Pons (tissue), 1 donor: ENCODE data around the gene MUS81.

Source experiments
- DNase-seq: peaks from one replicate; pipeline ENCODE4 v3.0.0-alpha.2; 2016; ENCODE audit warnings: low spot score

MUS81 gene

GRCh38 chr11:65892661-65893317 is 32.6 kb downstream of the MUS81 start:
- no peak for DNase-seq

- DNase-seq: no peak
Measured at GRCh38 chr11:65894034-65894591, 33.9 kb downstream of the MUS81 start.

DNA sequence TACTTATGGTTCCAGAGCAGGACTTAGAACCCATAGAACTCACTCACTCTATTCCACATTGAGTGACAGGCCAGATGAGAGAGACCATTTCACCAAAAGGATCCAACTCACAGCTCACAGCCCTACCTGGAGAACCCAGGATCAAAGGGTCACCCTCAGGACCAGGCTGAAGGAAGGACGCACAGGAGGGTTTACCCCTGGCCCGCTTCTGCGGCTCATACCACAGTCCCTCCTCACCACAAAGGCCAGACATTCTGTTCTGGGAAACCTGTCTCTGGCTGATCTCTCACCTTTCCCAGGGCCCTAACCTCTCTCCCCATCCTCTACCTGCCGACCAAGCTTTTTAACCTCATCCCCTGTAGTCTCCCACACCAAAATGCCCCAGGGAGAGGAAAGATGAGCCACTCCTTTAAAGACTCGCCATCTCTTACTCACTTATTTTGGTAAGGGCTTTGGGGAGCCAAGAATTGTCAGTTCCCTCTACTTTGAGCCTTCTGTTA is 35.3 kb downstream of the MUS81 start:
- no peak for DNase-seq

GRCh38 chr11:65896034-65896999 is 36.1 kb downstream of the MUS81 start:
- DNase-seq: no peak

GRCh38 chr11:65897020-65897471 is 36.8 kb downstream of the MUS81 start:
- no peak for DNase-seq

DNA sequence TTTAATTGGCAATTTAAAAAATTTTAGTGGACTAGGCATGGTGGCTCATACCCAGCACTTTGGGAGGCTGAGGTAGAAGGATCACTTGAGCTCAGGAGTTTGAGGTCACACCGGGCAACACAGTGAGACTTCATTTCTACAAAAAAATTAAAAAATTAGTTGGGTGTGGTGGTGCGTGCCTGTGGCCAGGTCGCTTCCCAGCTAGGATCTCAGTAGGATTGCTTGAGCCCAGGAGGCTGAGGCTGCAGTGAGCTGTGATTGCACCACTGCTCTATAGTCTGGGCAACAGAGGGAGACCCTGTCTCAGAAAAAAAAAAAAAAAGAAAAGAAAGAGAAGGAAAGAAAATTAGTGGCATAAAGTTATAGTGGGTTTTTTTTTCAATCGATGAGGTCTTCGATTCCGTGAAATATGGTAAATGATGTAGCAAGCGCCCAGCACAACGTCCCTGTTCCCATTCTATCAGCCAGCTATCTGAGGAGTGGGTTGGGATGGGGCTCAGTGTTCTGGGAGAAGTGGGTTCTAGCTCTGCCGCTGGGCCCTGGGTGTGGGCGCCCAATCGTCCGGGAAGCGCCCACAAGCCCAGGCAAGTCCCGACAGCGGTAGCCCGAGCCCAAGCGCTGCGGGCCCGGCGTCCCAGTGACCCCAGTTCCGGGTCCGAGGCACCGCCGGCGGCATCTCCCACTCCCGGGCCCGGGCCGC is 38.6 kb downstream of the MUS81 start:
- no peak for DNase-seq

- no peak for DNase-seq
Measured at GRCh38 chr11:65899356-65900124, 39.3 kb downstream of the MUS81 start.

DNA sequence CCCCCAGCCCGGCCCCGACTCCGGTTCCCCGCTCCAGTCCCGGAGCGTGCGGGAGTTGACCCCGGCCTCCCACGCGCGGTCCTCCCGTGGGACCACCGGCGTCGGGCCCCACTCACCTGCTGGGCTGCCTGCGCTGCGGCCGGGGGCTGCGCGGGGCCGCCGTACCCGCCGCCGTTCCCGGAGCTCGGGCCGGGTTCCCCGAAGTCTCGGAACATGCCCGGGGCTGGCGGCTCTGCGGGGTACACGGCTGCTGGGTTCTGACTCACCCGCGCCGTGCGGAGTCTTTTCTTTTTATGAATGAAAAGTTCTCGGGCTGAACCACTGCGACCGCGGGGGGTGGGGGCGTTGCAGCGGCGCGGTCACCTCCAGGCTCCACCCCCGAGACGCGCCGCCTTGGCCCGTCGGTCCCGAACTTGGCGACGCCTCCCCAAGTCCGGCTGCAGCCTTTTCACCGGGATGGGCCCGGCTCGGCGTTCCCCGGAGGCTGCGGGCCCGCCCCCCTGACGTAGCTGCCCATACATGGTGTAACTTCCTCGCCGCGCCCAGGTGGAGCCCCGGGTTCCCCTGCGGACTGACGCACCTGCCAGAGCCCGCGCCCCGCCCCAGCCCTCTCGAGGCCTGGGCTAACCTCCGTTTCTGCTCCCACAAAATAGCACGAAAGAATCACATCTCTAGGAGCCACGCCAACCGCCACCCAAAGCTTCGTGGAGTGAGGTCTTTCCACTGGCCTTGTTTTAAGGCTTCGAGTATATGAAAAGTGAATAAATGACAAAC is 40.1 kb downstream of the MUS81 start, which contains the start of gene FOSL1:
TSS of gene FOSL1 (minus strand) at position 264 of the 774 bp plus-strand sequence. CDS start at position 215, 49 bp downstream.
- peak; percentile 44 for DNase-seq

DNA sequence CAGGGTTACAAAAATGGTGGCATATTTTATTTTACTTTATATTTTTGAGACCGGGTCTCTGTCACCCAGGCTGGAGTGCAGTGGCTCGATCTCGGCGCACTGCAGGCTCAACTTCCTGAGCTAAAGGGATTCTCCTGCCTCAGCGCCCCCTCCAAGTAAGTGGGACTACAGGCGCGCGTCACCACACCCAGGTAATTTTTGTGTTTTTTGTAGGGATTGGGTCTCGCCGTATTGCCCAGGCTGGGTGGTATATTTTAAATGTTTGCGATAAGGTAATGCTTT is 40.6 kb downstream of the MUS81 start:
- DNase-seq: no peak

- DNase-seq: no peak
Measured at GRCh38 chr11:65903068-65903481, 42.8 kb downstream of the MUS81 start.

DNA sequence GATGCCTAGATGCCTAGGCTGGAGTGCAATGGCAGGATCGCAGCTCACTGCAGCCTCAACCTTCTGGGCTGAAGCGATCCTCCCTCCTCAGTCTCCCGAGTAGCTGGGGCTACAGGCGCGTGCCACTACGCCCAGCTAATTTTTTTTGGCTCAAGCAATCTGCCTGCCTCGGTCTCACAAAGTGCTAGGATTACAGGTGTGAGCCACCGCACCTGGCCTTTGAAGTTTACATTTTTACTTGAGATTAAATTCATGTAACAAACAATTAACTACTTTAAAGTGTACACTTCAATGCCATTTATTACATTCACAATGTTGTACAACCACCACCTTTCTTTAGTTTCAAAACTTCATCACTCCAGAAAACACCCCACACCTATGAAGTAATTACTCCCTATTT is 43.5 kb downstream of the MUS81 start:
- DNase-seq: no peak

- no peak for DNase-seq
Measured at GRCh38 chr11:65906602-65907001, 46.4 kb downstream of the MUS81 start.

GRCh38 chr11:65907878-65908277 is 47.6 kb downstream of the MUS81 start:
- DNase-seq: no peak

DNA sequence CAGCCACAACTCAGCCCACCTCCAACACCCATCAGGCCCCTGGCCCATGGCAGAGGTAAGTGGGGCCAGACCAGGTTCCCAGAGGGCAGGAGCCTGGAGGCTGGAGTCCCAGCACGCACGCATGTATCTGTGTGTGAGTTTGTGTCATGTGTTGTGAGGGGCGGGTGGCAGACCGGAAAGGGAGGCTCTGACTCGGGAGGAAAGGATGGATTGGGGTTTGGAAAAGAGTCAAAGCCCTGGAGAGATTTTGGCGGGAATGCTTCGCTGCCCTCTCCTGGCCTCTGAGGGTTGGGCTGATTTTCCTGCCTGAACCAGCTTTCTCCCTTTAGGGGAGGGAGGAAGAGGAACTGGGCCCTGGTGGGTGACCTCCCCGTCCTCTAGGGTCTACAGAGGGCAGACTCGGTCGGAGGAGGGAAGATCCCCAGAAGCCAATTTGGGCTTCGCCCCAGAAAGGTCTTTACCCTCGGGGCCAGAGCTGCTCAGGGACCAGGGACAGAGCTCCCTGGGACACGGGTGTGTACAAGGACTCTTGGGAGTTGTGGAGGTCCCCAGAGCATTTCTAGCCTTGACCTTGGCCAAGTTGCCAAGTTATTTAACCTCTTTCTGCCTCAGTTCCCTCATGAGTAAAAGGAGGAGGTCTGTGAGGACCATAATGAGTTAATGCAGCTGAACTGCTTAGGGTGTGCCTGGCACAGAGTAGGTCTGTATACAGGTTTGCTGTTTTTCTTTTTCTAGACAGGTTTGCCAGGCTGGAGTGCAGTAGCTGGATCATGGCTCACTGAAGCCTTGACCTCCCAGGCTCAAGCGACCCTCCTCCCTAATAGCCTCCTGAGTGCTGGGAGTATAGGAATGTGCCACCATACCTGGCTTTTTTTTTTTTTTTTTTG is 51.7 kb downstream of the MUS81 start:
- DNase-seq: no peak

DNA sequence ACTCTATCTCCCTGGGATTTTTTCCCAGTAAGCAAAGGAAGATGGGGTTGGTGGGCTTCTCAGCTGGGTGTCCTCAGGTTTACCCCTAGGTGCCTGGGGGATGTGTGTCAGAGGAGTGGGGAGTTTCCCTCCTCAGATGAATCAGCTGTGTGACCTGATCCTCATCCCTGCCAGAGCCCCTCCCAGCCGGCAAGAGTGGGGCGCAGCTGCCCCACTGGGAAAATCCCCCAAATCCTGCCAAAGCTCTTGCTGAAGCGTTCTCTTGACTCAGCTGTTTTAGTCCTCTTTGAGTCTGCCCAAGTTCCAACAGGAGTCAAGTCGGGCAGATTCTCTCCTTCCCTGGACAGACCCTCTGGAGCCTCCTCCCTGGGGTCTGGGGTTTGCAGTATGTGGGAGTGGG is 52.6 kb downstream of the MUS81 start:
- no peak for DNase-seq

DNA sequence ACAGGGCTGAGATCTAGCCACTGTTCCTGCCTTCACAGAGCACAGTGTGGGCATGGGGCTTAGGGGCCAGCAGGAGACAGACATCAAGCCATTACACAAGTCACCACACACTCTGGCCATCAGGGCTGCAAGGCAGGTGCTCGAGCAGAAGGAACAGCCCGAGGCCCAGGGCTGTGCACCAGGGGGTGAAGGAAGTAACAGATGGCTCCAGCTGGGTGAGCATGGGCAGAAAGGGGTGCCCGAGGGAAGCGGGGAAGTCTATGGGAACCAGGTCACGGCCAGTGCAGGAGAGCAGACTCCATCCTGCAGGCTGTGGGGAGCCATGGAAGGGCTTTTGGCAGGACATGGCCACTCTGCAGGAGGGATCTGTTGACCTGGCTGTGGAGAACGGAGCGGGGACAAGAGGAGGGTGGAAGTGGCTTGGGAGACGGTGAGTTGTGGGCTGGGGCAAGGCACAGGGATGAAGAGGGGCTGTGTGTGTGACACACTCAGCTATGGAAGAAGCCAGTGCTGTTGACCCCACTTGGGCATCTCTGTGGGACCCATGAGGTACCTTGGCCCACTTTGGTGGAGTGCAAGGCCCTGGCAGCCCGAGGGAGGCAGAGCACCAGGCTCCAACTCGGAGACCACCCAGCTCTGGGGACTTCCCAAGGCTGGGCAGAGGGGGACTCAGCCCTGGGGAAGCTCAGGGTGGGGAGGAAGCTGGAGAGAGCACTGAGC is 55.0 kb downstream of the MUS81 start:
- no peak for DNase-seq

GRCh38 chr11:65915821-65916251 is 55.6 kb downstream of the MUS81 start:
- DNase-seq: no peak
